Suprapubic skin (tissue), 4 donors: ENCODE measurements around the gene COP1. TPM values are rescaled to one million over a fixed set of nuclear protein-coding genes. Genes with fewer than 3 reads are reported as not detected.

Source experiments
- DNase-seq, 2 donors: peaks; one replicate each; pipeline ENCODE4 v3.0.0-alpha.2; 2019; ENCODE audit warnings: low spot score in 2 of 2
- H3K27ac ChIP-seq: fragments of 200-600 bp; sonication (generic); one replicate; pipeline ENCODE4 v1.5.1; 2019
- H3K27me3 ChIP-seq: fragments of 200-600 bp; sonication (generic); one replicate; pipeline ENCODE4 v1.5.1; 2019
- H3K36me3 ChIP-seq: fragments of 200-600 bp; sonication (generic); one replicate; pipeline ENCODE4 v1.5.1; 2019
- H3K4me1 ChIP-seq: fragments of 200-600 bp; sonication (generic); one replicate; pipeline ENCODE4 v1.5.1; 2019
- H3K4me3 ChIP-seq: fragments of 200-600 bp; sonication (generic); one replicate; pipeline ENCODE4 v1.5.1; 2019; ENCODE audit warnings: mild to moderate bottlenecking
- H3K9me3 ChIP-seq: fragments of 200-600 bp; sonication (generic); one replicate; pipeline ENCODE4 v1.5.1; 2019
- CTCF ChIP-seq, 2 donors: fragments of 200-600 bp in 1 of 2; fragments of 450-650 bp in 1 of 2; sonication (generic) in 1 of 2; IDR thresholded peaks; one replicate each; pipeline ENCODE4 v1.5.1; 2016 to 2019; ENCODE audit warnings: antibody characterized with exemption in 2 of 2, mild to moderate bottlenecking in 1 of 2, moderate library complexity in 1 of 2
- EP300 ChIP-seq: sonication (generic); formaldehyde crosslinking; IDR thresholded peaks from one replicate; pipeline ENCODE4 v1.6.1; 2017; ENCODE audit warnings: antibody characterized with exemption
- POLR2A ChIP-seq, 2 donors: fragments of 450-650 bp; IDR thresholded peaks; one replicate each; pipeline ENCODE4 v1.6.1; 2017; ENCODE audit warnings: antibody characterized with exemption in 2 of 2, mild to moderate bottlenecking in 2 of 2, moderate library complexity in 2 of 2
- POLR2AphosphoS5 ChIP-seq, 3 donors: sonication (generic); formaldehyde crosslinking; IDR thresholded peaks; one replicate each; pipeline ENCODE4 v1.6.1; 2017; ENCODE audit warnings: antibody characterized with exemption in 3 of 3
- WGBS: methylation state at CpG from one replicate; pipeline ENCODE4 v1.1.5; 2018; 5-methylcytosine and 5-hydroxymethylcytosine counted together
- total RNA-seq, 4 donors: library from RNA; depleted of rRNA; stranded (reverse); fragments of >200 nt; gene quantifications; one replicate each; pipeline ENCODE4 v1.1.0, GENCODE V29; 2016

COP1 gene
- total RNA-seq, 4 donors from 2014 or later = 33.2 to 84.1 (median 52.3) TPM

GRCh38 chr1:175944591-175944990, 262.5 kb downstream of the COP1 start:
- Histone ChIP-seq H3K27me3 (no peaks in the 10 kb centered on the region), H3K4me3 (no peak overlapping the region), H3K4me1 (no peaks in the 10 kb centered on the region), H3K9me3 (no peaks in the 10 kb centered on the region), H3K36me3 (peaks cover 52% of the 10 kb centered on the region), H3K27ac (no peak overlapping the region)
- DNase-seq = no peak
- TF ChIP-seq CTCF (IDR thresholded peaks at IDR 0.05) = no peak
- no peak for TF ChIP-seq POLR2A (IDR thresholded peaks at IDR 0.05)
- no peak for TF ChIP-seq POLR2AphosphoS5 (IDR thresholded peaks at IDR 0.05)
- TF ChIP-seq EP300 = no peak
- WGBS = 96% methylated on average over 2 of the region's 2 CpGs

- WGBS = 90% methylated on average over 2 of the region's 2 CpGs
- no peak for DNase-seq
- TF ChIP-seq EP300 (no peak), POLR2AphosphoS5 (IDR thresholded peaks at IDR 0.05) (no peak), CTCF (IDR thresholded peaks at IDR 0.05) (no peak), POLR2A (IDR thresholded peaks at IDR 0.05) (no peak)
- no peak overlapping the region for H3K27ac ChIP-seq
- H3K27me3 ChIP-seq = no peaks in the 10 kb centered on the region
- no peaks in the 10 kb centered on the region for H3K9me3 ChIP-seq
- no peaks in the 10 kb centered on the region for H3K4me1 ChIP-seq
- H3K36me3 ChIP-seq = peaks cover 45% of the 10 kb centered on the region
- H3K4me3 ChIP-seq = no peak overlapping the region
Observed at GRCh38 chr1:175941164-175941563, 265.9 kb downstream of the COP1 start.

- Histone ChIP-seq H3K9me3 (no peaks in the 10 kb centered on the region), H3K36me3 (peaks cover 21% of the 10 kb centered on the region), H3K27me3 (no peaks in the 10 kb centered on the region), H3K27ac (no peak overlapping the region), H3K4me1 (no peaks in the 10 kb centered on the region), H3K4me3 (no peak overlapping the region)
- 96% methylated on average over 6 of the region's 6 CpGs for WGBS
- no peak for DNase-seq
- TF ChIP-seq EP300 (no peak), CTCF (IDR thresholded peaks at IDR 0.05) (no peak), POLR2AphosphoS5 (IDR thresholded peaks at IDR 0.05) (no peak), POLR2A (IDR thresholded peaks at IDR 0.05) (no peak)
Observed at GRCh38 chr1:175936736-175937135, 270.4 kb downstream of the COP1 start.

- WGBS = 55% methylated on average over 3 of the region's 3 CpGs
- H3K27me3 ChIP-seq = no peaks in the 10 kb centered on the region
Observed at GRCh38 chr1:175935566-175936115, 271.4 kb downstream of the COP1 start.

GRCh38 chr1:175935166-175935565, 271.9 kb downstream of the COP1 start:
- H3K4me1 ChIP-seq = no peaks in the 10 kb centered on the region
- no peak for TF ChIP-seq POLR2AphosphoS5 (IDR thresholded peaks at IDR 0.05)
- no peak for TF ChIP-seq CTCF (IDR thresholded peaks at IDR 0.05)
- TF ChIP-seq EP300 = no peak
- TF ChIP-seq POLR2A (IDR thresholded peaks at IDR 0.05) = no peak
- 89% methylated on average over 3 of the region's 3 CpGs for WGBS
- no peak overlapping the region for H3K27ac ChIP-seq
- H3K36me3 ChIP-seq = peaks cover 13% of the 10 kb centered on the region
- no peaks in the 10 kb centered on the region for H3K27me3 ChIP-seq
- no peak overlapping the region for H3K4me3 ChIP-seq
- DNase-seq = no peak
- H3K9me3 ChIP-seq = no peaks in the 10 kb centered on the region

More at GRCh38 chr1:175935566-175936115, 271.4 kb downstream of the COP1 start:
- Histone ChIP-seq H3K36me3 (peaks cover 17% of the 10 kb centered on the region), H3K9me3 (no peaks in the 10 kb centered on the region), H3K4me1 (no peaks in the 10 kb centered on the region), H3K4me3 (no peak overlapping the region), H3K27ac (no peak overlapping the region)
- no peak for DNase-seq
- TF ChIP-seq CTCF (IDR thresholded peaks at IDR 0.05) (no peak), POLR2AphosphoS5 (IDR thresholded peaks at IDR 0.05) (no peak), EP300 (no peak), POLR2A (IDR thresholded peaks at IDR 0.05) (no peak)
